Hematopoietic multipotent progenitor cell treated with erythropoietin and hydrocortisone succinate and interleukin-3 and kit ligand, for 8 days (in vitro differentiated cells): Measurements from ENCODE around the gene SHKBP1.
A peak's percentile ranks its signal among the peaks of the same experiment; 100 is the strongest.
"Not testable (repeated sequence)": the region's sequence is repeated elsewhere in the genome, so short reads cannot be mapped to it uniquely, and the experiment has no call there.

ENCODE experiments used
- DNase-seq: peaks from one replicate; pipeline ENCODE4 v3.0.0-alpha.2; 2015

Gene SHKBP1

DNA sequence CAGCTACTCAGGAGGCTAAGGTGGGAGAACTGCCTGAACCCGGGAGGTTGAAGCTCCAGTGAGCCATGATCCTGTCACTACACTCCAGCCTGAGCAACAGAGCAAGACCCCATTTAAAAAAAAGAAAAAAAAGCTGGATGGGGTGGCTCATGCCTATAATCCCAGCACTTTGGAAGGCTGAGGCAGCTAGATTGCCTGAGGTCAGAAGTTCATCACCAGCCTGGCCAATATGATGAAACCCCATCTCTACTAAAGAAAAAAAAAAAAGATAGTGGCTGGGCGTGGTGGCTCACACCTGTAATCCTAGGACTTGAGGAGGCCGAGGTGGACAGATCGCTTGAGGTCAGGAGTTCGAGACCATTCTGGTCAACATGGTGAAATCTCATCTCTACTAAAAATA is 39.5 kb downstream of the SHKBP1 start:
- no peak for DNase-seq

DNA sequence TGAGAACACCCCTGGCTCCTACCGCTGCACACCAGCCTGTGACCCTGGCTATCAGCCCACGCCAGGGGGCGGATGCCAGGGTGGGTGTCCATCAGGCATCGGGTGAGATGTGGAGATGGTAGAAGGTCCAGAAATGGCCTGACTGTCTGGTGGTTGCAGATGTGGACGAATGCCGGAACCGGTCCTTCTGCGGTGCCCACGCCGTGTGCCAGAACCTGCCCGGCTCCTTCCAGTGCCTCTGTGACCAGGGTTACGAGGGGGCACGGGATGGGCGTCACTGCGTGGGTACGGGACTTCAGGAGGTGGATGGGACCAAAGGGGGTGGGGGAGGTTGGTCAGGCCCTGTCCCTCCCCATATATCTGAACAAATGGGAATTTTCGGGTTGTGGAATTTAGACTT is 40.3 kb downstream of the SHKBP1 start:
- DNase-seq: no peak

DNA sequence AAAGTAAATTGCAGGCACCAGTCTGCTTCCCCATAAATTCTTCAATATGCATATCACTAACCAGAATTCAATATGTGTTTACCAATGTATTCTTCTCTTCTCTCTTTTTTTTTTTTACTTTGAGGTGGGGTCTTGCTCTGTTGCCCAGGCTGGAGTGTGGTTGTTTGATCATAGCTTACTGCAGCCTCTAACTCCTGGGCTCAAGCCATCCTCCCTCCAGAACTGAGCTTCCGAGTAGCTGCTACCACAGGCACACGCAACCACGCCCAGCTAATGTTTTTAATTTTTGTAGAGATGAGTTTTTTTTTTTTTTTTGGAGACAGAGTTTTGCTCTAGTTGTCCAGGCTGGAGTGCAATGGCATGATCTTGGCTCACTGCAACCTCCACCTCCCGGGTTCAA is 41.3 kb downstream of the SHKBP1 start:
- no peak for DNase-seq

- DNase-seq: no peak
These were observed 42.9 kb downstream of the SHKBP1 start for GRCh38 chr19:40619333-40620160.

GRCh38 chr19:40620161-40620485 is 43.5 kb downstream of the SHKBP1 start:
- DNase-seq: no peak

DNA sequence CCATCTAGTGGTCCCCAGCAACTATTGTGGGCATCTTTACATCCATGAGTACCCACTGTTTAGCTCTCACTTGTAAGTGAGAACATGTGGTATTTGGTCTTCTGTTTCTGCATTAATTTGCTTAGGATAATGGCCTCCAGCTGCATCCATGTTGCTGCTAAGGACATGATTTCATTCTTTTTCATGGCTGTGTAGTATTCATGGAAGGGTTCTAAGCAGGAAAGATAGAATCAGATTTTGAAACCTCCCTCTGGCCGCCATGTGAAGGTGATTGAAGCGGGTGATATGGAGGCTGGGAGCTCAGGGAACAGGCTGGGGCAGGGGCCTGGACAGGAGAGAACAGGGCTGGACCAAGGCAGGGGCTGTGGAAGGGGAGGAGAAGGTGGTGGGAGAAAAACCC is 44.6 kb downstream of the SHKBP1 start:
- no peak for DNase-seq

GRCh38 chr19:40621966-40622772 is 45.5 kb downstream of the SHKBP1 start:
- no peak for DNase-seq

GRCh38 chr19:40622773-40623075 is 46.1 kb downstream of the SHKBP1 start:
- DNase-seq: no peak

DNA sequence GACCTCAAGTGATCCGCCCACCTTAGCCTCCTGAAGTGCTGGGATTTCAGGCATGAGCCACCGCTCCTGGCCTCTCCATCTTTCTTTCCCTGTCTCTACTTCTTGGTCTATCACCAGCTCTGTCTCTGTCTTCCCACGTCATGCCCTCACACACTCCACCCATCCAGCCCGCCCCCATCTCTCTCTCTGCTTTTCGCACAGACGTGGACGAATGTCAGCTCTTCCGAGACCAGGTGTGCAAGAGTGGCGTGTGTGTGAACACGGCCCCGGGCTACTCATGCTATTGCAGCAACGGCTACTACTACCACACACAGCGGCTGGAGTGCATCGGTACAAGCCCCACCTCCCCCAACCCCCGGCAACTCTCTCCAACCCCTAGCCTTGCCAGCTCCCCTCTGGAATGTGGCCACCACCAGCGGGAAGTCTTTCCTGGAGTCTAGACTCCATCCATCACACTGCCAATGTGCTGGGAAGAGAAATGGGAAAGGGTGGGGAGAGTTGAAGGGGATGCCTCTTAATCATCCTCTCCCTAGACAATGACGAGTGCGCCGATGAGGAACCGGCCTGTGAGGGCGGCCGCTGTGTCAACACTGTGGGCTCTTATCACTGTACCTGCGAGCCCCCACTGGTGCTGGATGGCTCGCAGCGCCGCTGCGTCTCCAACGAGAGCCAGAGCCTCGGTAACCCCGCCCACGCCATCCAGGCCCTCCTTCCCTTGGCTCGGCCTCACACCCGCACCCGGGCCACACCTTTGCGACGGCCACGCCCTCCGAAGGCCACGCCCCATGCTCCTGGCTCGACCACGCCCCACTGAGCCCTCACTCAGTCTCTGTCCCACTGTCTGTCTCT is 47.0 kb downstream of the SHKBP1 start:
- peak; percentile 71 for DNase-seq

- not testable (repeated sequence) for DNase-seq
These were observed 47.9 kb downstream of the SHKBP1 start for GRCh38 chr19:40624369-40625153.

DNA sequence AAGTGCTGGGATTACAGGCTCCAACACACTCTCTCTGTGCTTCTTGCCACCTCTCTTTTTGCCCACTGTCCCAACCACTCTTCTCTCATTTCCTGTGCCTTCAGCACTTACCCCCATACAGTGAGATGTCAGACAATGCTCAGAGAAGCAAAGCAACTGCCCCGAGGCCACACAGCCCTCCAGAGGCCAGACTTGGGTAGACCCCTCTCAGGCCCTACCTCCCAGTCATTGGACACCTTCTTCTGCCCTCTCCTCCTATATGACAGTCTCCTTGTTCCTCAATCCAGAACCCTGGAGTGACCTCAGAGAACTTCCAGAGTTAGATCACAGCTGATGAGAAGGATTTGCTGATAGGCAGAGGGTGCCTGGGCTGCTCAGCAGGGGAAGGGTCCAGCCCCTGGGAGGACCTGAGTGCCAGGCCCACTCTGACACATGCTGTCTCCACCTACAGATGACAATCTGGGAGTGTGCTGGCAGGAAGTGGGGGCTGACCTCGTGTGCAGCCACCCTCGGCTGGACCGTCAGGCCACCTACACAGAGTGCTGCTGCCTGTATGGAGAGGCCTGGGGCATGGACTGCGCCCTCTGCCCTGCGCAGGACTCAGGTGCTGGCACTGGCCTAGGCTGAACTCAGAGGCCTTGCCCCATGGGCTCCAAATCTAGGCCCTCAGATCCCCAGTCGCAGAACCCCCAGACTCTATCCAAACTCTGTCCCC is 48.9 kb downstream of the SHKBP1 start:
- no peak for DNase-seq

GRCh38 chr19:40626918-40627317 is 50.2 kb downstream of the SHKBP1 start:
- DNase-seq: no peak

- DNase-seq: no peak
These were observed 51.0 kb downstream of the SHKBP1 start for GRCh38 chr19:40627486-40628279.

DNA sequence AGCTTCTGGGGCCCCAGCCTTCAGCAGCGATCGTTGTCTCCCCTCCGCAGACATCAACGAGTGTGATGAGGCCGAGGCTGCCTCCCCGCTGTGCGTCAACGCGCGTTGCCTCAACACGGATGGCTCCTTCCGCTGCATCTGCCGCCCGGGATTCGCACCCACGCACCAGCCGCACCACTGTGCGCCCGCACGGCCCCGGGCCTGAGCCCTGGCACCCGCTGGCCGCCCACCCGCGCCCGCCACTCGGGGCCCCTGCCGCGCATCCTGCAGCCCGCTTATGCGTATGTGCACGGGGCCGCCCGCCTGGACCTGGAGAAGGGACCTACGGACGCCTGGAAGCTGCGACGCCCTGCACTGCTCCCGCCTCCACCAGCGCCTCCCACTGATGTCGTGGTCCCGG is 52.7 kb downstream of the SHKBP1 start:
- DNase-seq: no peak

GRCh38 chr19:40630571-40631160 is 54.0 kb downstream of the SHKBP1 start:
- no peak for DNase-seq

DNA sequence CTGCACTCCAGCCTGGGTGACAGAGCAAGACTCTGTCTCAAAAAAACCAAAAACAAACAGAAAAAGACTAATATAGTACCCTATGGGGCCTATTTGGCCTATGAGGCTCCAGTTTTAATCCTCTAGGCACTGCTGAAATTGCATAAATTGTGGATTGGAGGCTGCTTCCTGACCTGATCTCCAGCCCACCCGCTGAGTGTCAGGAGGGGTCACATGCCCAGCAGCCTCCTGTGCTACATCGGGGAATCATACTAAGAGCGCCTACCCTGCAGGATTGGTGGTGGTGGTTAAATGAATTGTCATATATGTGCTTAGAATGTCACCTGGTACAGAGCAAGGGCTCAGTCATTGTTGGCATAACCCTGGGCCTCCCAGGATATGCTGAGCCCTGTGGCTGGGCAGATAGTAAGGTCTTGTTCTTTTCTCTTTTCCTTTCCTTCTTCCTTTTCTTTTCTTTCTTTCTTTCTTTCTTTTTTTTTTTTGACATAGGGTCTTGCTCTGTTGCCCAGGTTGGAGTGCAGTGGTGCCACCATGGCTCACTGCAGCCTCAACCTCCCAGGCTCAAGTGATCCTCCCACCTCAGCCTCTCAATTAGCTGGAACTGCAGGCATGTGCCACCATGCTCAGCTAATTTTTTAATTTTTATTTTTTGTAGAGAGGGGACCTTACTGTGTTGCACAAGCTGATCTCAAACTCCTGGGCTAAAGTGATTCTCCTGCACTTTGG is 55.8 kb downstream of the SHKBP1 start:
- DNase-seq: no peak

- no peak for DNase-seq
These were observed 56.5 kb downstream of the SHKBP1 start for GRCh38 chr19:40633207-40633606.

DNA sequence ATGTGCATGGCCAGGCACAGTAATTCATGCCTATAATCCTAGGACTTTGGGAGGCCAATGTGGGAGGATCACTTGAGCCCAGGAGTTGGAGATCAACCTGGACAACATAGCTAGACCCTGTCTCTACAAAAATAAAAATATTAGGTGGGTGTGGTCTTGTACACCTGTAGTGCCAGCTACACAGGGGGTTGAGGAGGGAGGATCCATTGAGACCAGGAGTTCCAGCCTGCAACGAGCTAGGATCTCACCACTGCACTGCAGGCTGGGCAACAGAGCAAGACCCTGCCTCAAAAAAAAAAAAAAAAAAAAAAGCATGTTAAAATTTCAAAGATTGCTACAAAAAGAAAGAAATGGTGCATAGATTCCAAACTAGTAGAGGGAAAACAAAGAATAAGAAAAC is 61.7 kb downstream of the SHKBP1 start:
- no peak for DNase-seq

- DNase-seq: no peak
These were observed 62.9 kb downstream of the SHKBP1 start for GRCh38 chr19:40639638-40639982.

DNA sequence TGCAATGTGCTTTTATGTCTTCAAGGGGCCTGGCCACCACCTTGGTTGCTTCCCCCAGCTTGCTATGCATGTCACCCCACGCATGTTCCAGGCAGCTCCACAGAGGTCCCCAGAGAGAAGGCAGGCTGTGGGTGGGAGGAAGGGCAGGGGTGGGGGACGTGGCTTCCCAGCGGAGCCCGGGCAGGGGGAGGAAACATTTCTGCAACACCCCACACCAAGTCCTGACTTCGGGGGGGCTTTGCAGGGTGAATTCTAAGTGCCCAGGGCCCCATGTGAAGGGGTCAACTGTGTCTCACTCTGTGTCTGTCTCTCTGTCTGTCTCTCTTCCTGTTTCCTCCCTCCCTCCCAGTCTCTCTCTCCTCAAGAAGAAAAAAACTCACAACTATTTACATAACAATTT is 64.1 kb downstream of the SHKBP1 start:
- DNase-seq: no peak
